SK-N-MC (cell line): Measurements from ENCODE around the gene CD58.

ENCODE experiments used
- DNase-seq: peaks from one replicate; pipeline ENCODE4 v3.0.0-alpha.2; 2011; ENCODE audit warnings: low read depth, low spot score
- H3K27ac ChIP-seq: fragments of 200-600 bp; sonication (generic); 2 replicates; pipeline ENCODE4 v1.5.1; 2016; ENCODE audit warnings: mixed run types
- H3K36me3 ChIP-seq: fragments of 200-600 bp; sonication (generic); 2 replicates; pipeline ENCODE4 v1.6.1; 2017; ENCODE audit warnings: antibody characterized with exemption, low read length, mixed read lengths; ENCODE audit not compliant: insufficient read depth
- H3K4me3 ChIP-seq: fragments of 200-600 bp; sonication (generic); 2 replicates; pipeline ENCODE4 v1.5.1; 2016
- H3K9ac ChIP-seq: fragments of 200-600 bp; sonication (generic); 2 replicates; pipeline ENCODE4 v1.8.0; 2017; ENCODE audit warnings: mixed run types, mixed read lengths; ENCODE audit not compliant: insufficient read length
- H3K9me3 ChIP-seq: fragments of 200-600 bp; sonication (generic); 2 replicates; pipeline ENCODE4 v1.6.1; 2017; ENCODE audit warnings: low read depth, mild to moderate bottlenecking, antibody characterized with exemption, low read length, moderate library complexity, mixed read lengths
- EZH2 ChIP-seq: fragments of 200-600 bp; sonication (generic); IDR thresholded peaks from one replicate; pipeline ENCODE4 v1.6.1; 2017; ENCODE audit warnings: antibody characterized with exemption
- FOXP2 ChIP-seq: optimal IDR thresholded peaks from 2 replicates; pipeline ENCODE3; 2011; ENCODE audit warnings: mild to moderate bottlenecking, moderate library complexity; ENCODE audit not compliant: insufficient read depth; ENCODE audit errors: extremely low read length, control extremely low read depth
- POLR2AphosphoS5 ChIP-seq: IDR thresholded peaks from 2 replicates; pipeline ENCODE4 v1.6.1; 2012; ENCODE audit warnings: mild to moderate bottlenecking, low read depth, low read length, borderline replicate concordance

CD58 gene

GRCh38 chr1:116493484-116494352 lies 77.1 kb downstream of the CD58 start:
- no peaks in the 10 kb centered on the region for H3K36me3 ChIP-seq

GRCh38 chr1:116493036-116493435 lies 77.8 kb downstream of the CD58 start:
- no peaks in the 10 kb centered on the region for H3K36me3 ChIP-seq
- no peak overlapping the region for H3K4me3 ChIP-seq
- no peaks in the 10 kb centered on the region for H3K9me3 ChIP-seq
- H3K9ac ChIP-seq, result no peak overlapping the region
- TF ChIP-seq POLR2AphosphoS5, result no peak
- TF ChIP-seq FOXP2, result no peak
- TF ChIP-seq EZH2, result no peak
- DNase-seq, result no peak
- H3K27ac ChIP-seq, result peak overlapping the region; percentile 34

More at GRCh38 chr1:116493484-116494352, 77.1 kb downstream of the CD58 start:
- Histone ChIP-seq H3K4me3 (no peak overlapping the region), H3K27ac (0 out of 2 replicates have a peak overlapping the region, but pooled peaks have one; percentile 15), H3K9ac (no peak overlapping the region), H3K9me3 (no peaks in the 10 kb centered on the region)
- no peak for DNase-seq
- no peak for TF ChIP-seq FOXP2
- no peak for TF ChIP-seq POLR2AphosphoS5
- no peak for TF ChIP-seq EZH2

GRCh38 chr1:116492358-116492811 lies 78.4 kb downstream of the CD58 start:
- Histone ChIP-seq H3K27ac (peak overlapping the region; percentile 34), H3K9ac (no peak overlapping the region), H3K36me3 (no peaks in the 10 kb centered on the region), H3K9me3 (no peaks in the 10 kb centered on the region), H3K4me3 (no peak overlapping the region)
- DNase-seq, result no peak
- TF ChIP-seq FOXP2, result no peak
- TF ChIP-seq POLR2AphosphoS5, result no peak
- no peak for TF ChIP-seq EZH2

- H3K9ac ChIP-seq, result no peak overlapping the region
- no peak for DNase-seq
- H3K9me3 ChIP-seq, result no peaks in the 10 kb centered on the region
- H3K4me3 ChIP-seq, result no peak overlapping the region
- peak overlapping the region; percentile 34; the same call in 1 of the 2 replicates for H3K27ac ChIP-seq
- no peak for TF ChIP-seq FOXP2
- no peak for TF ChIP-seq EZH2
- TF ChIP-seq POLR2AphosphoS5, result no peak
- no peaks in the 10 kb centered on the region for H3K36me3 ChIP-seq
Measured at GRCh38 chr1:116491700-116492357, 79.0 kb downstream of the CD58 start.

GRCh38 chr1:116490588-116490987 lies 80.2 kb downstream of the CD58 start:
- DNase-seq, result no peak
- no peak overlapping the region for H3K4me3 ChIP-seq
- TF ChIP-seq FOXP2, result no peak
- TF ChIP-seq POLR2AphosphoS5, result no peak
- TF ChIP-seq EZH2, result no peak
- H3K27ac ChIP-seq, result peak overlapping the region; percentile 73
- H3K36me3 ChIP-seq, result no peaks in the 10 kb centered on the region
- no peaks in the 10 kb centered on the region for H3K9me3 ChIP-seq
- H3K9ac ChIP-seq, result no peak overlapping the region

- Histone ChIP-seq H3K9ac (no peak overlapping the region), H3K36me3 (no peaks in the 10 kb centered on the region), H3K9me3 (no peaks in the 10 kb centered on the region), H3K4me3 (no peak overlapping the region), H3K27ac (peak overlapping the region; percentile 73; the same call in 1 of the 2 replicates)
- no peak for TF ChIP-seq FOXP2
- no peak for TF ChIP-seq EZH2
- no peak for TF ChIP-seq POLR2AphosphoS5
- no peak for DNase-seq
Measured at GRCh38 chr1:116489231-116489697, 81.6 kb downstream of the CD58 start.

GRCh38 chr1:116488071-116488470 lies 82.8 kb downstream of the CD58 start:
- 0 out of 2 replicates have a peak overlapping the region, but pooled peaks have one; percentile 22 for H3K27ac ChIP-seq

GRCh38 chr1:116487583-116487982 lies 83.2 kb downstream of the CD58 start:
- Histone ChIP-seq H3K27ac (peak overlapping the region; percentile 81; the same call in 1 of the 2 replicates), H3K9me3 (no peaks in the 10 kb centered on the region)
- TF ChIP-seq POLR2AphosphoS5, result no peak

More at GRCh38 chr1:116488071-116488470, 82.8 kb downstream of the CD58 start:
- no peaks in the 10 kb centered on the region for H3K9me3 ChIP-seq
- TF ChIP-seq FOXP2 (no peak), POLR2AphosphoS5 (no peak), EZH2 (no peak)
- no peak overlapping the region for H3K4me3 ChIP-seq
- DNase-seq, result no peak
- H3K36me3 ChIP-seq, result no peaks in the 10 kb centered on the region
- no peak overlapping the region for H3K9ac ChIP-seq

GRCh38 chr1:116487031-116487430 lies 83.8 kb downstream of the CD58 start:
- Histone ChIP-seq H3K27ac (peak overlapping the region; percentile 81), H3K4me3 (no peak overlapping the region), H3K36me3 (no peaks in the 10 kb centered on the region), H3K9ac (no peak overlapping the region), H3K9me3 (no peaks in the 10 kb centered on the region)
- TF ChIP-seq POLR2AphosphoS5, result no peak
- no peak for TF ChIP-seq FOXP2
- no peak for TF ChIP-seq EZH2
- DNase-seq, result no peak

More at GRCh38 chr1:116487583-116487982, 83.2 kb downstream of the CD58 start:
- no peak for DNase-seq
- no peak overlapping the region for H3K4me3 ChIP-seq
- no peaks in the 10 kb centered on the region for H3K36me3 ChIP-seq
- no peak overlapping the region for H3K9ac ChIP-seq
